Loucy (cell line): ENCODE results near the gene COL4A4.

Experiments
- H2AFZ ChIP-seq: fragments of 200-600 bp; sonication (generic); 2 replicates; pipeline ENCODE4 v1.6.0; 2016; ENCODE audit warnings: antibody characterized with exemption, mild to moderate bottlenecking, low read length, moderate library complexity
- H3F3A ChIP-seq: fragments of 200-600 bp; 2 replicates; pipeline ENCODE4 v1.6.0; 2016; ENCODE audit warnings: antibody characterized with exemption, low read depth, mild to moderate bottlenecking
- H3K27me3 ChIP-seq: fragments of 200-600 bp; sonication (generic); 2 replicates; pipeline ENCODE4 v1.6.1; 2014; ENCODE audit warnings: low read length, mild to moderate bottlenecking; ENCODE audit not compliant: insufficient read depth, poor library complexity, severe bottlenecking
- H3K36me3 ChIP-seq: fragments of 200-600 bp; sonication (generic); 2 replicates; pipeline ENCODE4 v1.6.1; 2016; ENCODE audit warnings: low read length; ENCODE audit not compliant: insufficient read depth
- H3K4me1 ChIP-seq: fragments of 200-600 bp; sonication (generic); 2 replicates; pipeline ENCODE4 v1.5.1; 2014; ENCODE audit warnings: low read length, mild to moderate bottlenecking; ENCODE audit not compliant: insufficient read depth, poor library complexity, severe bottlenecking
- H3K4me2 ChIP-seq: fragments of 200-600 bp; sonication (generic); 2 replicates; pipeline ENCODE4 v1.6.0; 2014; ENCODE audit warnings: antibody characterized with exemption, low read length, low read depth, mild to moderate bottlenecking; ENCODE audit not compliant: poor library complexity, severe bottlenecking
- H3K4me3 ChIP-seq: fragments of 200-600 bp; sonication (generic); 2 replicates; pipeline ENCODE4 v1.5.1; 2014; ENCODE audit warnings: low read length, mild to moderate bottlenecking, mixed read lengths; ENCODE audit not compliant: poor library complexity, severe bottlenecking
- H3K79me2 ChIP-seq: fragments of 200-600 bp; sonication (generic); 2 replicates; pipeline ENCODE4 v1.6.1; 2014; ENCODE audit warnings: low read length; ENCODE audit not compliant: insufficient read depth
- H3K9ac ChIP-seq: fragments of 200-600 bp; sonication (generic); 2 replicates; pipeline ENCODE4 v1.6.0; 2014; ENCODE audit warnings: mild to moderate bottlenecking, low read depth, low read length, moderate library complexity; ENCODE audit not compliant: poor library complexity, severe bottlenecking
- H3K9me2 ChIP-seq: fragments of 200-600 bp; sonication (generic); replicated peaks from 2 replicates; pipeline ENCODE4 v1.6.1; 2016; ENCODE audit warnings: low read depth, low read length, mixed read lengths
- H3K9me3 ChIP-seq: fragments of 200-600 bp; sonication (generic); 2 replicates; pipeline ENCODE4 v1.6.1; 2014; ENCODE audit warnings: mild to moderate bottlenecking, antibody characterized with exemption, low read length, low read depth; ENCODE audit not compliant: insufficient read depth
- H4K20me1 ChIP-seq: fragments of 200-600 bp; sonication (generic); 2 replicates; pipeline ENCODE4 v1.6.0; 2014; ENCODE audit warnings: antibody characterized with exemption, low read length, mild to moderate bottlenecking; ENCODE audit not compliant: insufficient read depth, poor library complexity, severe bottlenecking
- EZH2phosphoT487 ChIP-seq: fragments of 200-600 bp; IDR thresholded peaks from 2 replicates; pipeline ENCODE4 v1.6.1; 2018; ENCODE audit warnings: antibody characterized with exemption, mild to moderate bottlenecking, moderate library complexity, borderline replicate concordance
- TF ChIP-seq, protein P1 (sequence below): fragments of 200-600 bp; sonication (generic); conservative IDR thresholded peaks from 2 replicates; pipeline ENCODE4 v1.5.1; 2014; ENCODE audit warnings: mild to moderate bottlenecking, antibody characterized with exemption, low read length

Gene COL4A4

DNA sequence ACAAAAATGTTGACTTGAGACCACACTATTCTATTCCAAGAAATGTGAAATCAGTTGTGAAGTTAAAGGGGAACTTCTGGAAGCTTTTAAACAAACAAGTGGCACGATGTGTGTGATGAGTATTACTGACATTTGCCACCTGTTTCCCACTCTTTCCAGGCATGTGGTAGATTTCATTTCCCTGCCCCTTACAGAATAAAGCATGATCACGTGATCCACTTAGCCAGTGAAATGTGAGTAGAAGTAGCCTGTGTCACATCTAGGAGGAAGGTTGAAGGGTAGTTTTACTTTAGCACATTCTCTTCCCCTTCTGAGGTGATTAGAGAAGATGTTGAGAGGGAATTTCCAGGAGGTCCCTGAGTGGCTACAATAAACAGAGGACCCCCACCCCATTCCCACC is 3.8 kb downstream of the COL4A4 start:
- no peak overlapping the region for H3K9ac ChIP-seq

DNA sequence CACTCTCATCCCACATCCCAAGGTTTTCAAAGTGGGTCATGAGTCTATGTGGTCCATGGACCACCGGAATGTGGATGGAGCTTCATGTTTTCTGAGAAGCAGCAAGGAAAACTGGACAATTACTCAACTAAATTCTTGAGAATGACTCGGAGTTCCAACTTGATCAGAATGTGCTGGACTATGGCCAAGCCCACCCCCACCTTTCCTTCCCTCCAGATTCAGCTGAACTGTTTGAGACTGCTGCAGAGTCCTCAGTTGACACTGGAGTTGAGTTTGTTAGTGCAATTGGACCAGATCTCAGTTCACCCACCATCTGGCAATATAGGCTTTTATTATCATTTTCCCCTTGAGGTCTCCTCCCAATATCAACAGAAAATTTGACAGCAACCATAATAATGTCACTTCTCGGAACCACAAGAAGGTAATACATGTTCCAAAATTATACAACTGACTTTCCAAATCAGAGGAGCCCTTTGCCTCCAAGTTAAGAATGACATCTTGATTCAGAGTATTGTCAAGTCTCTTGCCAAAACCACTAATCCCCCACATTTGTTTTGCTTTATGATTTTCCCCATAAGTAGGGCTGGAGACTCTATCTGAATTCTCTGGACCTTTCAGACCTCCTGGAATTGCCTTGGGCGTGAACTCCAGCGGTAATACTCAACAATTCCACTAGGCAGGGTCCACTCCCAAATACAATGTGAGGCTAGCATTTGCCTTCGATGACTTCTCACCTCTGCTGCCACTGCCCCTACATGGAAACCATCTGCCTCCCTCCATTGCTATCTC is 8.8 kb downstream of the COL4A4 start:
- Histone ChIP-seq H3K4me2 (no peak overlapping the region), H3K79me2 (no peaks in the 10 kb centered on the region)

More for the DNA sequence above, 3.8 kb downstream of the COL4A4 start:
- H3K9me2 ChIP-seq = no peaks in the 10 kb centered on the region
- no peak overlapping the region for H2AFZ ChIP-seq
- H4K20me1 ChIP-seq = no peaks in the 10 kb centered on the region
- no peak overlapping the region for H3K4me2 ChIP-seq
- H3K79me2 ChIP-seq = no peaks in the 10 kb centered on the region
- no peaks in the 10 kb centered on the region for H3K36me3 ChIP-seq
- no peak for TF ChIP-seq EZH2phosphoT487
- TF ChIP-seq, protein P1, sequence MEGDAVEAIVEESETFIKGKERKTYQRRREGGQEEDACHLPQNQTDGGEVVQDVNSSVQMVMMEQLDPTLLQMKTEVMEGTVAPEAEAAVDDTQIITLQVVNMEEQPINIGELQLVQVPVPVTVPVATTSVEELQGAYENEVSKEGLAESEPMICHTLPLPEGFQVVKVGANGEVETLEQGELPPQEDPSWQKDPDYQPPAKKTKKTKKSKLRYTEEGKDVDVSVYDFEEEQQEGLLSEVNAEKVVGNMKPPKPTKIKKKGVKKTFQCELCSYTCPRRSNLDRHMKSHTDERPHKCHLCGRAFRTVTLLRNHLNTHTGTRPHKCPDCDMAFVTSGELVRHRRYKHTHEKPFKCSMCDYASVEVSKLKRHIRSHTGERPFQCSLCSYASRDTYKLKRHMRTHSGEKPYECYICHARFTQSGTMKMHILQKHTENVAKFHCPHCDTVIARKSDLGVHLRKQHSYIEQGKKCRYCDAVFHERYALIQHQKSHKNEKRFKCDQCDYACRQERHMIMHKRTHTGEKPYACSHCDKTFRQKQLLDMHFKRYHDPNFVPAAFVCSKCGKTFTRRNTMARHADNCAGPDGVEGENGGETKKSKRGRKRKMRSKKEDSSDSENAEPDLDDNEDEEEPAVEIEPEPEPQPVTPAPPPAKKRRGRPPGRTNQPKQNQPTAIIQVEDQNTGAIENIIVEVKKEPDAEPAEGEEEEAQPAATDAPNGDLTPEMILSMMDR = no peak
- no peak overlapping the region for H3K4me3 ChIP-seq
- H3K27me3 ChIP-seq = no peaks in the 10 kb centered on the region
- H3K4me1 ChIP-seq = no peaks in the 10 kb centered on the region
- H3K9me3 ChIP-seq = no peaks in the 10 kb centered on the region
- no peaks in the 10 kb centered on the region for H3F3A ChIP-seq

DNA sequence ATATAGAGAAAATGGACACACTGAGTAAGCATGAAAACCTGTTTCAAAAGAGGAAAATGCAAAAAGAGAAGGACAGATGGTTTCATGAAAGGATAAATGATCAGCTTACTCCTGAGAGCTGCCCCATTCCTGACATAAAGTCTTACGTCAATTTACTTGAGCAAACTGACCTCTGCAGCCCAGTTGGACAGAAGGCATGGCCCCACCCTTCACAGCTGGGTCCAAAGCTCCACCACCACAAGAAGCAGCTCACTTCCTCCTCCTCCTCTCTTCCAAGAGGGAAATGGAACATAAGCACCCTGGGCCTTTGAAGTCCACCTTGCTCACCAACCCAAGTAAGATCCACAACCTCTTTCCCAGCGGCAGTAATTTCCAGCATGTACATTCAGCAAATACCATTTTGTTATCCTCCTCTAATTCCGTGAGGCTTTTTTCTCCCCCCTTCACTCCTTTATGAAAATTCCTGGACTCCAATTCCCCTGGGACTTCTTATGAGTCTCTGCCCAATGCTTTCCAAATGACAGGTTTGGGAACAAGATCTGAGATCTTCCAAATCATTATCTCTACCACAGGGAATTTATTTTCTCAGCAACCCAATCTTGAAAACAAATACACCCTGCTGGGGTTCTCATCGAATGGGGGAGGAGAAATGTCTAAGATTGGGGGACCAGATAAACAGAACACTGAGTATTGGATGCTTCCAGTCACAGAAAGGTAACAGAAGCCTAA is 10.1 kb downstream of the COL4A4 start:
- Histone ChIP-seq H4K20me1 (no peaks in the 10 kb centered on the region), H3K9me2 (no peaks in the 10 kb centered on the region), H3K9ac (no peak overlapping the region), H3K27me3 (no peaks in the 10 kb centered on the region), H2AFZ (no peak overlapping the region), H3F3A (no peaks in the 10 kb centered on the region), H3K4me2 (no peak overlapping the region), H3K4me3 (no peak overlapping the region), H3K36me3 (no peaks in the 10 kb centered on the region), H3K79me2 (no peaks in the 10 kb centered on the region), H3K9me3 (no peaks in the 10 kb centered on the region), H3K4me1 (no peaks in the 10 kb centered on the region)
- TF ChIP-seq, protein P1 = no peak
- TF ChIP-seq EZH2phosphoT487 = no peak

More for the DNA sequence above, 8.8 kb downstream of the COL4A4 start:
- no peaks in the 10 kb centered on the region for H3K4me1 ChIP-seq
- no peaks in the 10 kb centered on the region for H3K9me2 ChIP-seq
- H3K4me3 ChIP-seq = no peak overlapping the region
- no peaks in the 10 kb centered on the region for H3K36me3 ChIP-seq
- H3K9ac ChIP-seq = no peak overlapping the region
- no peak overlapping the region for H2AFZ ChIP-seq
- no peaks in the 10 kb centered on the region for H3K27me3 ChIP-seq
- TF ChIP-seq, protein P1 = no peak
- TF ChIP-seq EZH2phosphoT487 = no peak
- no peaks in the 10 kb centered on the region for H3F3A ChIP-seq
- no peaks in the 10 kb centered on the region for H3K9me3 ChIP-seq
- H4K20me1 ChIP-seq = no peaks in the 10 kb centered on the region
